T47D (cell line): ENCODE results near the gene ANKRD23.

Experiments
- DNase-seq, 2 experiments: peaks; one replicate each; pipeline versions ENCODE4 v3.0.0 to v3.0.0-alpha.2; 2011 to 2012; ENCODE audit warnings: low read depth in 1 of 2, low spot score in 1 of 2
- JUND ChIP-seq: IDR thresholded peaks from 2 replicates; pipeline ENCODE4 v1.6.1; 2012; ENCODE audit warnings: low read depth
- in situ Hi-C: cut with HindIII; loops from 2 replicates; pipeline ENCODE4 v1.10.0; 2016; ENCODE audit warnings: low sequenced_read_pairs, low pct_unique_long_range_greater_than_20kb

Gene ANKRD23

DNA sequence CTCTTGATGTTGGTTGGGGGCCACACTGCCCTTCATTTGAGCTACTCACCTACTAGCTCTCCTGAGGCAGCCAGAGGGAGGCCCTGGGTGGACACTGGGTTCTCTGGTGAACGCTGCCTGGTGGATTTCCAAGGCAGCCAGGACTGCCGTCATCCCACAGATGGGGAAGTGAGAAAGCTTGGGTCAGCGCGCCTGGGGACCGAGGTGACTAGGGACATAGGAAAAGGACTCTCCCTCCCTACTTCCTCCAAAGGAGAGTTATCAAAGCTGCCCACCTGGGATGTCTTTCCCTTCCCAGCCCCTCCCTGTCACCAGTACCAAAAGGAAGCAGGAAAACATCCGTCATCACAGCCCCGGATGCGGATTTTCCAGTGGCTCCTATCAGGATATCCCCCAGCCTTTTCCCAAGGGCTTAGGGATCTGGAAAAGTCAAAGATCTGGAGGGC is 29.9 kb upstream of the ANKRD23 start:
- no peak for DNase-seq
- in situ Hi-C loops, result no loop called here
- no peak for TF ChIP-seq JUND

- TF ChIP-seq JUND, result no peak
- peak in 1 of 2 experiments; percentile 25 for DNase-seq
- in situ Hi-C loops, result no loop called here
These were observed 28.9 kb upstream of the ANKRD23 start for GRCh38 chr2:96872591-96873349.

DNA sequence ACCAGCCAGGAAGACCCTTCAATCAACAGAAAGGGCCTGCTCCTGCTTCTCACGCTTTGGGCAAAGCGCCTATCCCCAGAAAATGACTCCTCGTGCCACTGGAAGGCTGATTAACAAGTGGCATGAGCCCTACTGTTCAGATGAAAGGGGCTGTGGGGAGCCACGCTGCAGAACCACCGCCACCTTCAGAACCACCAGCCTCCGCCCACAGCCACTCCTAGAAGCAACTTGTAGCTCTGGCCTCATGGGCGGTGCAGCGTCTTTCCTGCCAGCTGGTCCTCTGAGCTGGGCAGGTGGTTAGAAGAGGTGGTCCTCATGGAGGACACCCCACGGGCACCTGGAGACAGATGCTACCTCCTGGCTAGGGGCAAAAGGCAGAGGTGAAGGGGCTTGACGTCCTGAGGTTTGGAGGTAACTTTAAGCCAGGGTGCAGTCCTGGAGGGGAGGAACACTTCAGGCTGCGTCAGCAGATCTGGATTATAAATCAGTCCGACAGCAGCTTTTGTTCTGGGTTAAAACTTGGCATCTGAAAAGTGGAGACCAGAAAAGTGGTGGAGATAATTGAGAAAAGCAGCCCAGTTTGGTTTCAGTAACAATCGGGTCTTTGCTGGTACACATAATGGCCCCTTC is 26.9 kb upstream of the ANKRD23 start:
- DNase-seq, result no peak
- in situ Hi-C loops, result no loop called here
- TF ChIP-seq JUND, result no peak

GRCh38 chr2:96869822-96870625 is 26.2 kb upstream of the ANKRD23 start, which contains the start of gene SEMA4C:
SEMA4C (minus strand) TSS chr2:96870080; CDS start chr2:96867886, 2,194 bp downstream.
- TF ChIP-seq JUND, result no peak
- in situ Hi-C loops, result no loop called here
- peak in 1 of 2 experiments; percentile 48 for DNase-seq

GRCh38 chr2:96869281-96869821 is 25.5 kb upstream of the ANKRD23 start:
- no peak for TF ChIP-seq JUND
- DNase-seq, result peak; percentile 58 to 83
- in situ Hi-C loops, result no loop called here

- in situ Hi-C loops, result no loop called here
These were observed 24.9 kb upstream of the ANKRD23 start for GRCh38 chr2:96868555-96869280.

DNA sequence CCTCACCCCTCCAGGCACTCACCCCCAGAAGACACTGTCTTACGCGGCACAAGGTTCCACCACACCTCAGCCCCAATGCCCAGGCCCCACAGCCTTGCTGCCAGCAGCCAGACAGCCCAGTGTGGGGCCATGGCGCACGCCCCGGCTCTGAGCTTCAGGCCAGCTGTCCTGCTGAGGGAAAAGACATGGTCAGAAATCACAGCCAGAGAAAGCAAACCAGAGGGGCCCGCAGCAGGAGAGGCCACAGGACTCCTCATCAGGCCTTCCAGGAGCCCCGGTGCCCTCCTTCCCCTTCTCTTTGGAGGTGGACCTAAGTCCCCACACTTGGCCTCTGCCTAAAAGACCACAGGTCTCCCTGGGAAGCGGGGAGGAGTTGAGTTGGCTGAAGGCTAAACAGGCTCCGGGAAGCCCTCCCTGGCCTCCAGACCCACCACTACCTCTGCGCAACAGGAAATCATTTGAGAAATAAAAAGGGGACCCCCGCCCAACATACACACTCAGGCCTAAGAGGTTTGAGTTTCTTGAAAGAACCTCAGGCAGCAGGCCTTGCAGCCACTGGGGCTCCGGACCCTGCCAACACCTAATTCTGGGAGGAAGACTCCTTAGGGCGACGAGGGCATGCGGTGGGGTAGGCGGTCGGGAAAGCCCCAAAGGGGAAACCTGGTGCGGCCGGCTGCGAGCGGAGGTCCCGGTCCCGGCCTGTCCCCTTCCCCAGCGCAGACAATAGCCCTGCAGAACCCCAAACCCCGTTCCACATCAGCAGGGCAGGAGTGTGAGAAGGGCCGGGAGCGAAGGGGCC is 24.1 kb upstream of the ANKRD23 start:
- DNase-seq, result no peak
- in situ Hi-C loops, result no loop called here
- no peak for TF ChIP-seq JUND

More at GRCh38 chr2:96868555-96869280, 24.9 kb upstream of the ANKRD23 start:
- DNase-seq, result peak; percentile 79 to 80
- TF ChIP-seq JUND, result no peak

DNA sequence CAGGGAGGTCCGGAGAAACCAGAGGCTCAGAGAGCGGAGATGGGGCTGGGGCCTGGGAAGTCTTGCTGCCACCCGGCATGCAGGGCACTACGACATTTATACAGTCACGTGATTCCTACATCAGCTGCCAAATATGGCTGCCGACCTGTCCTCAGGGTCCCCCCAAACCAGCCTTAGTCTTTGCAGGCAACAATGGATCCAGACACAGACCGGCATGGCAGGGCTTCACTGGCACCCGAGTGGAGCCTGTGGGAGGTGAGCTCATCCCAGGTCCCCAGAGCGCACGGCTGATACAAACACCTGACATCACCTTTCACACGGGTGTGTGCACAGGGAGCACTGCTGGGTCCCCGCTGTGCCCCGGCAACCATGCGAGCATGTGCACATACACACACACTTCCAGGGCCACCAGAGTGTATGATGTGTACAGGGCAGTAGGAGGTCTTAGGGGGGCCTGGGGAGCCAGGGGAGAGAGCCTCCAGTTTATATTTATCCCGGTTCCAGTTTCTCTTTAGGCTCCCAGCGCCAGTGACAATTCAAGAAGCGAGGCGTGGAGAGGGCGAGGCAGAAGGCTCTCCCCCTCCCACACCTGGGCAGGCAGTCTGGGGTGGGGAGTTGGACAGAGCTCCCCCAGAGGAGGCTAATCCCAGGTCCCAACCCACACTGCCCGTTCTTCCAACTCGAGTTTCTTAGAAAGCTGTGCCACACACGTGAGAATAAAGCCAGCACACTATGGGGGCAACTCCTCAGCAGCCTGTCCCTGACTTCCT is 23.4 kb upstream of the ANKRD23 start:
- in situ Hi-C loops, result no loop called here

DNA sequence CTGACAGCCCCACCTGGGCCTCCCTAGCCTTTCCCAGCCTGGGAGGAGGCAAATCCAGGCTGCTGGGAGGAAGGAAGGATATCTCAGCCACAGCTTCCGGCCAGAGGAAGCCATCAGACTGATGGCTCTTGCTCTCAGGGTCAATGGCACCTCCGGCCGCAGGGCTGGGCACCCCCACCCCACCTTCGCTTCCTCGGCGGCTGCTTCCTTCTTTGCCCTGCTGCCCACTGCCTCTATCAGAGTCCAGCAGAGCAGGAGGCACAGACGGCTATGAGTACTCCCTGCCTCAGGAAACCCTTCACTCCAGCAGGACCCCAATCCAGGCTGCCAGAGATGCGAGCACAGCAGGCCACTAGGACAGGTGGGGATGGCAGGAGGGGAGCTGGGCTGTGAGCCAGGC is 22.8 kb upstream of the ANKRD23 start:
- no peak for TF ChIP-seq JUND
- no peak for DNase-seq
- in situ Hi-C loops, result no loop called here

More for the DNA sequence above, 23.4 kb upstream of the ANKRD23 start:
- no peak for TF ChIP-seq JUND
- DNase-seq, result no peak

DNA sequence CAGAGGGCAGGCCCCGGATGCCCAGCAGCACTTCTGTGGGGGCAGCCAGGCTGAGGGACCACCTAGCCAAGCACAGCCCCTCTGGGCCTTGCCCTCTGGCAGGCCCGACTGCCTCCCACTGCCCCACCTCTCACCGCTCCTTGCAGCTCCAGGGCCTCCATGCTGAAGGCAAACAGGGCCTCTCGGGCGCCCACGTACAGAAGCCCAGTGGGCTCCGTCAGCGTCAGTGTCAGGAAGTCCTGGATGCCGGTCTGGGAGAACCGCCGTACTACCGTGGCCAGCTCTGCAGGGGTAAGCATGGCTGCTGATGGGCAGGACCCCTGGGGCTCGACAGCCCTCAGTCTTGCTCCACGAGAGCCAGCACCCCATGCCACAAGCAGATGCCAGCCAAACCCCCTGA is 22.3 kb upstream of the ANKRD23 start:
- in situ Hi-C loops, result no loop called here
- TF ChIP-seq JUND, result no peak
- no peak for DNase-seq

GRCh38 chr2:96865654-96866053 is 21.8 kb upstream of the ANKRD23 start:
- no peak for DNase-seq
- TF ChIP-seq JUND, result no peak
- in situ Hi-C loops, result no loop called here
